Neural progenitor cell (in vitro differentiated cells): ENCODE data around the gene ERCC1.

ENCODE experiments used
- CTCF ChIP-seq: fragments of 200-600 bp; sonication (generic); IDR thresholded peaks from 2 replicates; pipeline ENCODE4 v1.5.1; 2017; ENCODE audit warnings: antibody characterized with exemption, mild to moderate bottlenecking
- EZH2 ChIP-seq: fragments of 200-600 bp; sonication (generic); IDR thresholded peaks from 2 replicates; pipeline ENCODE4 v1.6.1; 2017; ENCODE audit warnings: antibody characterized with exemption, mild to moderate bottlenecking, moderate library complexity
- EZH2phosphoT487 ChIP-seq: fragments of 200-600 bp; sonication (generic); IDR thresholded peaks from 2 replicates; pipeline ENCODE4 v1.6.1; 2017; ENCODE audit warnings: antibody characterized with exemption

GRCh38 chr19:45463241-45463640 is 39.5 kb upstream of the ERCC1 start:
- TF ChIP-seq CTCF (no peak), EZH2 (no peak), EZH2phosphoT487 (no peak)
